GM12874 (cell line): ENCODE measurements around the gene ERVFRD-1.

Source experiments
- TF ChIP-seq, protein P1 (sequence below): IDR thresholded peaks from 2 replicates; pipeline ENCODE4 v1.5.1; 2011; ENCODE audit warnings: low read depth, mild to moderate bottlenecking, control low read depth, low read length, moderate library complexity; ENCODE audit not compliant: insufficient read depth

The ERVFRD-1 gene

DNA sequence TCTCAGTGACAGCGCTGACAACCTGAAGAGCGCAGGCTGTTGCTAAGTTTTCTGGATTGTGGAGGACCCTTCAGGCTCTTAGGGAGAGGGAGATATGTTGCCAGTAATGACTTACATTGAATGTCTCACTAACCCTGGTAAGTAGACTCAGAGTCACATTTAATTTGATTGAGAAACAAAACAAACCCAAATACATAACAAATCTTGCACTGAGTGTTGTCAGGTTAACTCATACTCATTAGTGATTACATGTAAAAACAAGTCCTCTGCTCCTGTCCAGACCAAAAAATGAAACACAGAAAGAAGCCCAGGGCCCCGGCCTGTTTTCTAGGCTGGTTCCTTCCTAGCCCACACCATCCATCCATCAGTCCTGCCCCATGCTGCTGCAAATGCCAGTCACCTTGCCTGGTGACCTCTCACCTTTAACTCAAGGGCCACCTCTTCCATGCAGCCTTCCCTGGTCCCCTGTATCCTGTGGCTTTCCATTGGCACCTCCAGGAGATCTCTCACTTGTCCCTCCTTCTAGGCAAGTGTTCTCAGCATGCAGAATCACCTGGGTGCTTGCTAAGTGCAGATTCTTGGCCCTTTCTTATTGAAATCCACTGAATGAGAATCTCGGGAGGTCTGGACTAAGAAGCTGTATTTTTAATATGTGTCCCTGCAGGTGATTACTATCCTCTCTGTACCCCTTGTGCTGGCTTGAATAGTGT lies 34.7 kb upstream of the ERVFRD-1 start:
- TF ChIP-seq, protein P1, sequence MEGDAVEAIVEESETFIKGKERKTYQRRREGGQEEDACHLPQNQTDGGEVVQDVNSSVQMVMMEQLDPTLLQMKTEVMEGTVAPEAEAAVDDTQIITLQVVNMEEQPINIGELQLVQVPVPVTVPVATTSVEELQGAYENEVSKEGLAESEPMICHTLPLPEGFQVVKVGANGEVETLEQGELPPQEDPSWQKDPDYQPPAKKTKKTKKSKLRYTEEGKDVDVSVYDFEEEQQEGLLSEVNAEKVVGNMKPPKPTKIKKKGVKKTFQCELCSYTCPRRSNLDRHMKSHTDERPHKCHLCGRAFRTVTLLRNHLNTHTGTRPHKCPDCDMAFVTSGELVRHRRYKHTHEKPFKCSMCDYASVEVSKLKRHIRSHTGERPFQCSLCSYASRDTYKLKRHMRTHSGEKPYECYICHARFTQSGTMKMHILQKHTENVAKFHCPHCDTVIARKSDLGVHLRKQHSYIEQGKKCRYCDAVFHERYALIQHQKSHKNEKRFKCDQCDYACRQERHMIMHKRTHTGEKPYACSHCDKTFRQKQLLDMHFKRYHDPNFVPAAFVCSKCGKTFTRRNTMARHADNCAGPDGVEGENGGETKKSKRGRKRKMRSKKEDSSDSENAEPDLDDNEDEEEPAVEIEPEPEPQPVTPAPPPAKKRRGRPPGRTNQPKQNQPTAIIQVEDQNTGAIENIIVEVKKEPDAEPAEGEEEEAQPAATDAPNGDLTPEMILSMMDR = no peak

DNA sequence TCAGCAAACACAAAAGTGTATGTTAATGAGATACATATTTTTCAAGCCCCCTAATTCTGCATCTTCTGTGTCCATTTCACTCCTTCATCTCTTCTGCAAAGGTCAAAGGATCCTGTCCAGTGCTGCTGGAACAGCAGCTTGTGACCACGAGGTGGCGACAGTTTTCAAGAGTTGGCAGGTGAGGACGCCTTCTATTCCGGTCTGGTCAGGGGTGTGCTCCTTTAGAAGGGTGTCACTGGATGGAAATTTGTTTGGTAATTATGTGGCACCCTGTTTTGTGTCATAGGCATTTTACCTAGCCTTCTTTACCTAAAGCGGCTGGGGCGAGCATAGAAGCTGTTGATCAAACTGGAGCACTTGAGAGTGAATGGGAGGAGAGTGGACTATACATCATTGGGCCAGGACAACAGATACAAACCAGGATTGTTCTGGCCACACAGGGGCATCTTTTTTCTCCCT lies 32.9 kb upstream of the ERVFRD-1 start:
- TF ChIP-seq, protein P1 = peak; percentile 83

DNA sequence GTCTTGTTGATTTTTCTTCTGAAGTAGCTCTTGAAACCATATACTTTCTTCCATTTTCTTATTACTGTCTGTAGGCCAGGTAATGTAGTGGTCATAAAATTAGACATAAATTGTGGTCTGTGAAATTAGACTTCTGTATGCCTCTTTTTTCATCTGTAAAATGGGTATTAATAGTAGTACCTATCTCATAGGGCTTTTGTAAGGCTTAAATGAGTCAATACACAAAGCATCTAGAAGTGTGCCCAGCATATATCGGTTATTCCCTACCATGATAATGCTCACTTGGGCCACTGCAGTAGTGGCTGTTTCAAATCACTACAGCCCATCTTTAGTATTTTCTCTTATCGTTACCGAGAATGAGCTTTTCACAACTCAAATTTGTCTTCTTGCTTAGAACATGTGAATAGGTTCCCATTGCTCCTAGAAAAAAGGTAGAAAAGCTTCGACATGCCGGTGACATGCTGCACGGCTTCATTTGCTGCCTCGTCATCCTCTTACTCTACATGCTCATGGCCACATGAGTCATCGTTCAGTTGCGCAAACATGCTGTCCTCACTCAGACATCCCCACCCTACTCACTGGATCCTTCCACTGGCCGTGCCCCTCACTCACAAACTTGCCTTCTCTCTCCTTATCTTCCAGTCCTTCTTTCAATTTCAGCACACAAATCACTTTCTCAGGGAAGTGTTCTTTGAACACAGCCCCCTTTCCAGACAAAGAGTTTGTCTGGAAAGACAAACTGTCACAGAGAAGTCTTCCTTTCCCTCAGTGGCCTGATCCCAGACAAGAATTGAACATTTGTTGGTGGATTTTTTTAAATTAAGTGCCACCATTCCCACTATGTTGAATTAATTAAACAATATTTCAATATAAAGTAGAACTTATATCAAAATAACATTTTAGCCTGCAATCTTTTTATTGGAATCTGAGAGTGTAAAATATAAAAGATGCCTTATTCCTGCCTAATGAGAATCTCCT lies 32.2 kb upstream of the ERVFRD-1 start:
- TF ChIP-seq, protein P1 = no peak

DNA sequence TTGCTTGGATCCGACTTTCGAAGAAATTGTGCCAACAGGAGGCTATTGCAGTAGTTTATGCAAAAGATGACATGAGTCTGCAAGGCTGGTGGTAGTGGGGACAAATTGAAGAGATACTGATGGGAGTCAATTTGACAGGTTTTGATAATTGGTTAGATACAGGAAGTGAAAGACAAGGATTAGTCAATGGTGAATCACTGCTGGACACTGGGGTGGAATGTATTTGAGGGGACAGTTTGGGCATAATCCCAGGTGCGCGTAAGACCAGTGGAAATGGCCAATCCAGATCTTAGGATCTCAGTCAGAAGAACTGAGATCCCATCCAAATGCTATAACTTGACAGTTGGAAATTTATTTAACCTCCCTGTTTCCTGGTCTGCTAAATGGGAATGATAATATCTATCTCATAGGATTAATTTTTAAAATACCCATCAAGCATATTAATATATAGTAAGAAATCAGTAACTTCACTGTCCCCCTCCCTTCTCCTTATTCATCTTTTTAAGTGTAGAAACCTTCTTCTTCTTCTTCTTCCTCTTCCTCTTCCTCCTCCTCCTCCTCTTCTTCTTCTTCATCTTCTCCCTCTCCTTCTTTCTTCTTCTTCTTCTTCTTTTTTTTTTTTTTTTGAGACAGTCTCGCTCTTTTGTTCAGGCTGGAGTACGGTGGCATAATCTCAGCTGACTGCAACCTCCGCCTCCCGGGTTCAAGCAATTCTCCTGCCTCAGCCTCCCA lies 30.9 kb upstream of the ERVFRD-1 start:
- TF ChIP-seq, protein P1 = no peak

DNA sequence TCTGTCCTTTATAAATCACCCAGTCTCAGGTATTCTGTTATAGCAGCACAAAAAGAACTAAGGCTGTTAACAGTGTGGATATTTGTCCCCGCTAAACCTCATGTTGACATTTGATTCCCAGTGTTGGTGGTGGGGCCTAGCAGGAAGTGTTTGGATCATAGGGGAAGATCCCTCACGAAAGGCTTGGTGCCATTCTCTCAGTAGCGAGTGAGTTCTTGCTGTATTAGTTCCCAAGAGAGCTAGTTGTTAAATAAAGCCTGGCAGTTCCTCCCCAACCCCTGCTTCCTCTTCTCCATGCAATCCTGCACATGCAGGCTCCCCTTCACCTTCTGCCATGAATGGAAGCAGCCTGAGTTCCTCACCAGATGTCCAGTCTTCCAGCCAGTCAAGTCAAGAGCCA lies 29.8 kb upstream of the ERVFRD-1 start:
- TF ChIP-seq, protein P1 = no peak

DNA sequence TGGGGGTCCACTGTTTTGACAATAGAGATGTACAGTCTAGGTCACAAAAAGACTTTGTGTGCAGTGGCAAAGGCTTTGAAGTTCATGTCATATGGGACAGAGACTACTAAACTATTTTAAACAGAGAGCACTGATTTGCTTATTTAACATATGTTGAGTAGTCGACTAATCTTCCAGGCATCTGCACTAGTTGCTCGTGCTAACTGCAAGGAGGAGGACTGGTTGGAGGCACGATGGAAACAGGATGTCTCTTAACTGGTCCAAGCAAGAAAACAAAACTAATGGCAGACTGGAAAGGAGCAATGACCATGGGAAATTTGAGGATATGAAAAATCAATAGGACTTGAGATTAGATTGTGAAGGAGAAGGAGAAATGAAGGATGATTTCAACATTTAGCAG lies 28.5 kb upstream of the ERVFRD-1 start:
- TF ChIP-seq, protein P1 = no peak
